C4-2B (cell line): ENCODE data around the gene KIAA2012.
"Not testable (repeated sequence)": the region's sequence is repeated elsewhere in the genome, so short reads cannot be mapped to it uniquely, and the experiment has no call there.

Experiments
- ZFX ChIP-seq: fragments of 450-650 bp; IDR thresholded peaks from 2 replicates; pipeline ENCODE4 v1.6.1; 2017
- TF ChIP-seq, protein P1 (sequence below): fragments of 450-650 bp; conservative IDR thresholded peaks from 2 replicates; pipeline ENCODE4 v1.5.1; 2017; ENCODE audit warnings: mild to moderate bottlenecking

DNA sequence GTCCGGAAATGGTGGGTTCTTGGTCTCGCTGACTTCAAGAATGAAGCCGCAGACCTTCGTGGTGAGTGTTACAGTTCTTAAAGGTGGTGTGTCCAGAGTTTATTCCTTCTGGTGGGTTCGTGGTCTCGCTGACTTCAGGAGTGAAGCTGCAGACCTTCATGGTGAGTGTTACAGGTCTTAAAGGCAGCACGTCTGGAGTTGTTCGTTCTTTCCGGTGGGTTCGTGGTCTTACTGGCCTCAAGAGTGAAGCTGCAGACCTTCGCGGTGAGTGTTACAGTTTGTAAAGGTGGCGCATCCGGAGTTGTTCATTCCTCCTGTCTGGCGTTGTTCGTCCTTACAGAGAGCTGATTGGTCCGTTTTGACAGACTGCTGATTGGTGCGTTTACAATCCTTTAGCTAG lies 63.0 kb downstream of the KIAA2012 start:
- TF ChIP-seq, protein P1, sequence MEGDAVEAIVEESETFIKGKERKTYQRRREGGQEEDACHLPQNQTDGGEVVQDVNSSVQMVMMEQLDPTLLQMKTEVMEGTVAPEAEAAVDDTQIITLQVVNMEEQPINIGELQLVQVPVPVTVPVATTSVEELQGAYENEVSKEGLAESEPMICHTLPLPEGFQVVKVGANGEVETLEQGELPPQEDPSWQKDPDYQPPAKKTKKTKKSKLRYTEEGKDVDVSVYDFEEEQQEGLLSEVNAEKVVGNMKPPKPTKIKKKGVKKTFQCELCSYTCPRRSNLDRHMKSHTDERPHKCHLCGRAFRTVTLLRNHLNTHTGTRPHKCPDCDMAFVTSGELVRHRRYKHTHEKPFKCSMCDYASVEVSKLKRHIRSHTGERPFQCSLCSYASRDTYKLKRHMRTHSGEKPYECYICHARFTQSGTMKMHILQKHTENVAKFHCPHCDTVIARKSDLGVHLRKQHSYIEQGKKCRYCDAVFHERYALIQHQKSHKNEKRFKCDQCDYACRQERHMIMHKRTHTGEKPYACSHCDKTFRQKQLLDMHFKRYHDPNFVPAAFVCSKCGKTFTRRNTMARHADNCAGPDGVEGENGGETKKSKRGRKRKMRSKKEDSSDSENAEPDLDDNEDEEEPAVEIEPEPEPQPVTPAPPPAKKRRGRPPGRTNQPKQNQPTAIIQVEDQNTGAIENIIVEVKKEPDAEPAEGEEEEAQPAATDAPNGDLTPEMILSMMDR, result not testable (repeated sequence)
- not testable (repeated sequence) for TF ChIP-seq ZFX
